ENCODE data around the gene ALOX15.

DNA sequence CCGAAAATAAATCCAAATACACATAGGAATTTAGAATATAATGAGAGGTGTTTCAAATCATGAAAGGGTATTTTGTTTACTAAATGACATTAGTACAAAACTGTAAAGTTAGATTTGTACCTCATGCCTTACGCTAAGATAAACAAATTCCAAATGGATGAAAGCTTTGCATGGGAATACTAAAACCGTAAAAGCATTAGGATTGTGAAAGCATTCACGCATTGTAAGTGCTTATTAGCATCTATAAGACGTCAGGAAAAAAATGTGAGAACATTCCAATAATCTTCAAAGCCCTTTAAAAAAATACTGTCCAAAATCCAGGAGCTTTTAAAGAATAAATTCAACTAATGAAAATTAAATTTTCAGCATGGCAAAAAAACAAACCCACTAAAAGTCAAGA lies 24.8 kb upstream of the ALOX15 start:
- TF ChIP-seq RFX5 (IDR thresholded peaks at IDR 0.05; ENCODE audit: low read depth, low read length) (no peak), YY1 (IDR thresholded peaks at IDR 0.05; ENCODE audit: borderline replicate concordance in 1 of 3, control insufficient read depth in 1 of 3, extremely low read depth in 1 of 3, insufficient read depth in 3 of 3, insufficient read length in 1 of 3, insufficient replicate concordance in 2 of 3, low read depth in 1 of 3, low read length in 2 of 3) (no peak), ZSCAN29 (IDR thresholded peaks at IDR 0.05) (no peak), POLR2A (conservative IDR thresholded peaks at IDR 0.05) (no peak), EP300 (IDR thresholded peaks at IDR 0.05; ENCODE audit: low read length) (no peak), SIN3A (IDR thresholded peaks at IDR 0.05; ENCODE audit: borderline replicate concordance in 2 of 2, control insufficient read depth in 1 of 2, low read depth in 2 of 2, low read length in 2 of 2) (no peak), MEIS2 (IDR thresholded peaks at IDR 0.05; ENCODE audit: partially characterized antibody) (no peak), HNRNPLL (IDR thresholded peaks at IDR 0.05; ENCODE audit: low read depth, low read length, poor library complexity, severe bottlenecking) (no peak), ZKSCAN1 (IDR thresholded peaks at IDR 0.05; ENCODE audit: low read depth, low read length) (no peak), NR3C1 (CRISPR knock-in tag; IDR thresholded peaks at IDR 0.05) (no peak), MAFF (IDR thresholded peaks at IDR 0.05; ENCODE audit: low read length) (no peak), RHOXF2B (CRISPR knock-in tag; conservative IDR thresholded peaks at IDR 0.05) (no peak), MEF2D (tag; conservative IDR thresholded peaks at IDR 0.05; ENCODE audit: low read depth) (no peak)
- TF ChIP-seq, protein P1, sequence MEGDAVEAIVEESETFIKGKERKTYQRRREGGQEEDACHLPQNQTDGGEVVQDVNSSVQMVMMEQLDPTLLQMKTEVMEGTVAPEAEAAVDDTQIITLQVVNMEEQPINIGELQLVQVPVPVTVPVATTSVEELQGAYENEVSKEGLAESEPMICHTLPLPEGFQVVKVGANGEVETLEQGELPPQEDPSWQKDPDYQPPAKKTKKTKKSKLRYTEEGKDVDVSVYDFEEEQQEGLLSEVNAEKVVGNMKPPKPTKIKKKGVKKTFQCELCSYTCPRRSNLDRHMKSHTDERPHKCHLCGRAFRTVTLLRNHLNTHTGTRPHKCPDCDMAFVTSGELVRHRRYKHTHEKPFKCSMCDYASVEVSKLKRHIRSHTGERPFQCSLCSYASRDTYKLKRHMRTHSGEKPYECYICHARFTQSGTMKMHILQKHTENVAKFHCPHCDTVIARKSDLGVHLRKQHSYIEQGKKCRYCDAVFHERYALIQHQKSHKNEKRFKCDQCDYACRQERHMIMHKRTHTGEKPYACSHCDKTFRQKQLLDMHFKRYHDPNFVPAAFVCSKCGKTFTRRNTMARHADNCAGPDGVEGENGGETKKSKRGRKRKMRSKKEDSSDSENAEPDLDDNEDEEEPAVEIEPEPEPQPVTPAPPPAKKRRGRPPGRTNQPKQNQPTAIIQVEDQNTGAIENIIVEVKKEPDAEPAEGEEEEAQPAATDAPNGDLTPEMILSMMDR (IDR thresholded peaks at IDR 0.05 in 2 of 3, conservative IDR thresholded peaks at IDR 0.05 in 1 of 3; ENCODE audit: insufficient read depth in 2 of 3, low read depth in 1 of 3, low read length in 3 of 3), result no peak

Measured in K562 (cell line).